Transverse colon (tissue), 4 donors: ENCODE measurements around the gene CACNA2D4. TPM values are rescaled to one million over a fixed set of nuclear protein-coding genes. Genes with fewer than 3 reads are reported as not detected.
A peak's percentile ranks its signal among the peaks of the same experiment; 100 is the strongest.
"Not testable (repeated sequence)": the region's sequence is repeated elsewhere in the genome, so short reads cannot be mapped to it uniquely, and the experiment has no call there.

Experiments
- DNase-seq: peaks from one replicate; pipeline ENCODE4 v3.0.0-alpha.2; 2019
- H3K27ac ChIP-seq, 4 donors: fragments of 200-600 bp; sonication (generic); 2 replicates each; pipeline ENCODE4 v1.5.1; 2016 to 2018; ENCODE audit warnings: inconsistent platforms in 4 of 4
- H3K27me3 ChIP-seq: fragments of 200-600 bp; sonication (generic); 2 replicates; pipeline ENCODE4 v1.5.1; 2017; ENCODE audit warnings: inconsistent platforms
- H3K36me3 ChIP-seq, 4 donors: fragments of 200-600 bp; sonication (generic); 2 replicates each; pipeline ENCODE4 v1.5.1; 2017 to 2019; ENCODE audit warnings: inconsistent platforms in 4 of 4
- H3K4me1 ChIP-seq, 4 donors: fragments of 200-600 bp; sonication (generic); 2 replicates each; pipeline ENCODE4 v1.5.1; 2017 to 2020; ENCODE audit warnings: inconsistent platforms in 4 of 4
- H3K4me3 ChIP-seq, 4 donors: fragments of 200-600 bp; sonication (generic); 1 replicate in 1 of 4; 2 replicates in 3 of 4; pipeline versions ENCODE4 v1.5.1 to v1.6.1; 2017 to 2019; ENCODE audit warnings: inconsistent platforms in 4 of 4
- H3K9me3 ChIP-seq, 2 donors: fragments of 200-600 bp; sonication (generic); 2 replicates each; pipeline ENCODE4 v1.5.1; 2017 to 2019; ENCODE audit warnings: inconsistent platforms in 2 of 2
- CTCF ChIP-seq, 5 experiments: fragments of 200-600 bp in 3 of 5; fragments of 450-650 bp in 2 of 5; sonication (generic) in 3 of 5; IDR thresholded peaks; 1 replicate in 2 of 5; 2 replicates in 3 of 5; pipeline ENCODE4 v1.5.1; 2016 to 2017; ENCODE audit warnings: antibody characterized with exemption in 5 of 5, inconsistent platforms in 3 of 5, mild to moderate bottlenecking in 2 of 5, moderate library complexity in 1 of 5
- EP300 ChIP-seq: sonication (generic); formaldehyde crosslinking; IDR thresholded peaks from one replicate; pipeline ENCODE4 v1.6.1; 2017; ENCODE audit warnings: antibody characterized with exemption, low read depth
- POLR2A ChIP-seq: fragments of 450-650 bp; IDR thresholded peaks from one replicate; pipeline ENCODE4 v1.6.1; 2016; ENCODE audit warnings: antibody characterized with exemption, mild to moderate bottlenecking, moderate library complexity
- POLR2AphosphoS5 ChIP-seq, 3 donors: sonication (generic); formaldehyde crosslinking; IDR thresholded peaks; one replicate each; pipeline ENCODE4 v1.6.1; 2016; ENCODE audit warnings: antibody characterized with exemption in 3 of 3
- WGBS, 2 donors: methylation state at CpG; one replicate each; pipeline ENCODE4 v1.1.5; 2018; ENCODE audit warnings: low coverage in 1 of 2; 5-methylcytosine and 5-hydroxymethylcytosine counted together
- in situ Hi-C, 4 donors: fragments of 200-750 bp; cut with MboI; loops; one replicate each; pipeline versions ENCODE4 v1.15.0 to v1.15.1; 2017; ENCODE audit warnings: low sequenced_read_pairs in 3 of 4, low pct_ligation_motif_present in 1 of 4, low pct_unique_long_range_greater_than_20kb in 1 of 4
- intact Hi-C: fragments of 100-400 bp; cut with DNase I; formaldehyde crosslinking; loops from one replicate; pipeline ENCODE4 v1.15.1; 2023; ENCODE audit warnings: low total_unique reads
- total RNA-seq, 4 donors: library from RNA; depleted of rRNA; stranded (reverse); fragments of >200 nt; gene quantifications; one replicate each; pipeline ENCODE4 v1.1.0, GENCODE V29; 2016

CACNA2D4 gene
- total RNA-seq, 4 donors from 2014 or later, result 6.5 to 22.8 (median 7.2) TPM; not detected in 1

- H3K9me3 ChIP-seq, result no peaks in the 10 kb centered on the region
- in situ Hi-C loops, result no loop called here
- no peak for DNase-seq
- H3K27me3 ChIP-seq, result no peaks in the 10 kb centered on the region
- peaks cover 6 to 21% (median 10%) of the 10 kb centered on the region in 4 donors for H3K4me1 ChIP-seq
- intact Hi-C loops, result loop anchor here (10.0 kb wide), 1 partner anchor 639 kb away; no protein-coding TSS in a partner anchor
- WGBS, 2 donors, result 59 to 80% methylated on average over 2 to 3 of the region's 3 CpGs
- H3K27ac ChIP-seq, result peak overlapping the region in 3 of 4 donors; percentile 82 to 86 (median 83)
- no peak overlapping the region for H3K4me3 ChIP-seq
- no peak for TF ChIP-seq EP300
- no peak for TF ChIP-seq CTCF (IDR thresholded peaks at IDR 0.05)
- no peak for TF ChIP-seq POLR2A
- no peak for TF ChIP-seq POLR2AphosphoS5 (IDR thresholded peaks at IDR 0.05)
- H3K36me3 ChIP-seq, result peaks cover 0 to 18% (median 9%) of the 10 kb centered on the region in 4 donors
Observed at GRCh38 chr12:1946296-1946695, 27.8 kb upstream of the CACNA2D4 start.

- H3K9me3 ChIP-seq, H3K27ac ChIP-seq, in situ Hi-C loops, H3K4me3 ChIP-seq, DNase-seq, H3K27me3 ChIP-seq: not testable (repeated sequence)
- intact Hi-C loops, result loop anchor here (2.0 to 10.0 kb wide), 2 partner anchors 283 to 639 kb away; no protein-coding TSS in a partner anchor
- WGBS, 2 donors, result 92 to 95% methylated on average over 4 to 5 of the region's 5 CpGs
- peaks cover 6 to 18% (median 10%) of the 10 kb centered on the region in 4 donors for H3K4me1 ChIP-seq
- peaks cover 0 to 22% (median 11%) of the 10 kb centered on the region in 4 donors for H3K36me3 ChIP-seq
Observed at GRCh38 chr12:1945502-1945901, 27.1 kb upstream of the CACNA2D4 start.

- TF ChIP-seq EP300, result no peak
- TF ChIP-seq POLR2AphosphoS5 (IDR thresholded peaks at IDR 0.05), result peak; percentile 14 to 27 (median 23)
- no peak for TF ChIP-seq POLR2A
- TF ChIP-seq CTCF (IDR thresholded peaks at IDR 0.05), result peak; percentile 93 to 98 (median 96)
- no peaks in the 10 kb centered on the region for H3K9me3 ChIP-seq
- WGBS, 2 donors, result 23 to 31% methylated on average over 9 to 16 of the region's 16 CpGs
- peak; percentile 91 for DNase-seq
- H3K4me1 ChIP-seq, result peaks cover 24 to 54% (median 44%) of the 10 kb centered on the region in 4 donors
- H3K36me3 ChIP-seq, result peaks cover 0 to 12% (median 4%) of the 10 kb centered on the region in 4 donors
- H3K27me3 ChIP-seq, result no peaks in the 10 kb centered on the region
- H3K4me3 ChIP-seq, result peak overlapping the region in 1 of 4 donors; percentile 24
- peak overlapping the region; percentile 83 to 91 (median 88) for H3K27ac ChIP-seq
- in situ Hi-C loops (loop anchor here (5.0 to 10.0 kb wide), 7 partner anchors 95 to 288 kb away; no protein-coding TSS in a partner anchor), intact Hi-C loops (loop anchor here (1.0 to 10.0 kb wide), 2 partner anchors 144 to 645 kb away; no protein-coding TSS in a partner anchor)
Observed at GRCh38 chr12:1939801-1940607, 21.6 kb upstream of the CACNA2D4 start.

- Histone ChIP-seq H3K9me3 (no peaks in the 10 kb centered on the region), H3K27me3 (no peaks in the 10 kb centered on the region), H3K4me3 (peak overlapping the region in 1 of 4 donors; percentile 24), H3K36me3 (peaks cover 0 to 10% (median 3%) of the 10 kb centered on the region in 4 donors), H3K27ac (peak overlapping the region; percentile 83 to 91 (median 88)), H3K4me1 (peaks cover 24 to 57% (median 44%) of the 10 kb centered on the region in 4 donors)
- DNase-seq, result no peak
- intact Hi-C loops (no loop called here), in situ Hi-C loops (loop anchor here (5.0 to 10.0 kb wide), 7 partner anchors 95 to 287 kb away; no protein-coding TSS in a partner anchor)
- 33 to 38% methylated on average over 3 to 10 of the region's 10 CpGs for WGBS, 2 donors
- TF ChIP-seq EP300 (no peak), POLR2A (peak; percentile 10), POLR2AphosphoS5 (IDR thresholded peaks at IDR 0.05) (peak in 1 of 3 donors; percentile 9), CTCF (IDR thresholded peaks at IDR 0.05) (no peak)
Observed at GRCh38 chr12:1939331-1939730, 20.9 kb upstream of the CACNA2D4 start.
